GM18499 (cell line): ENCODE measurements around the gene PCNT.

Experiments
- ATAC-seq: cut with Tn5 transposase; IDR thresholded peaks from one replicate; pipeline ENCODE4 v1.9.1; 2021; ENCODE audit warnings: moderate number of reproducible peaks; ENCODE audit not compliant: insufficient read depth, unreplicated experiment

The PCNT gene

DNA sequence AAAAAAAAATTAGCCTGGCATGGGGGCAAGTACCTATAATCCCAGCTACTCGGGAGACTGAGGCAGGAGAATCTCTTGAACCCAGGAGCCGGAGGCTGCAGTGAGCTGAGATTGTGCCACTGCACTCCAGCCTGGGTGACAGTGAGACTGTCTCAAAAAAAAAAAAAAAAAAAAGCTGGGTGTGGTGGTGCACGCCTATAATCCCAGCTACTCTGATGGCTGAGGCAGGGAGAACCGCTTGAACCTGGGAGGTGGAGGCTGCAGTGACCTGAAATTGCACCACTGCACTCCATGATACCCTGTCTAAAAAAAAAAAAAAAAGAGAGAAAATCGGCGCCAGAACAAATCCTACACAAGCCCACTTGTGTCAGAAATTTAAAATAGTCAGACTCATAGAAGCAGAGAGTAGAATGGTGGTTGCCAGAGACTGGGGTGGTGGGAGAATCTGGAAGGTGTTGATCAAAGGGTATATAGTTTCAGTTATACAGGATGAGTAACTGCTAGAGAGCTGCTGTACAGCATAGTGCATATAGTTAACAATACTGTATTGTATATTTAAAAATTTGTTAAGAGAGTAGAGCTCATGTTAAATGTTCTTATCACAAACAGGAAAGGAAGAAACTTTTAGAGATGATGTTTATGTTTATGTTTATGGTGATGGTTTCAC lies 144.3 kb downstream of the PCNT start:
- no peak for ATAC-seq

DNA sequence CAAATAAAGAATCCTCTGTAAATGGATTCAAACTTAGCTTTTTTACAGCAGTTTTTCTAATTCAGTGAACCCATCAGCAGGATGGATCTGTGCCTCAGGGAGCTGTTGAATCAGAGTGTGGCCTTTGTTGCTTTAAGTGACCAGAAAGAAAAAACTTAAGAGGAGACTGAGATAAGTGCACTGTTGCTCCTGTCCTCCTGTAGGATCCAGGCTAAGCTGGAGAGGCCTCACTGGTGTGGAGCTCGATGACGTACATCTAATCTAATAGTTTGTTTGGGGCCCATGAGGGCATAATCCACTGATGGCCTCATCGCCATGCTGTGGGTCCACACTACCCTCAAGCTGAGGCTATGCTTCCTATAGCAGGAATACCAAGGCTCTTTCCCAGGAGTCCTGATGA lies 145.3 kb downstream of the PCNT start:
- no peak for ATAC-seq

DNA sequence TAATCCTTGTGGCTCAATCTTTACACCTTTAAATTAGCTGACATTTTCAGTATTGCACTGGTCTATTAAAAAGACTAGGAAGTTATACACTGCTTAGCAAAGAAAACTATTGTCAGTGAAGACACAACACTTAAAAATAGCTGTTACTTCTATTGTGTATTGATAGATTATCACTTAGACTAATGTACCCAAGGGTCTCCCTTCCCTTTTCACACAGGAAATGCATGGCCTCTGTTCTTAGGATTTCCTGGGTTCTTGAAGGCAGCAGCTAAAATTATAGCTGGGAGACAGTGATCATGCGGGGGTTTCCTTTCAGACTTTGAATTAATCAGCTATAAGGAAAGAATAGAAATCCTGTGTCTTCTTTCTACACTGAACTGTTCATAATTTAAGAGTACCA lies 147.6 kb downstream of the PCNT start:
- ATAC-seq: no peak

DNA sequence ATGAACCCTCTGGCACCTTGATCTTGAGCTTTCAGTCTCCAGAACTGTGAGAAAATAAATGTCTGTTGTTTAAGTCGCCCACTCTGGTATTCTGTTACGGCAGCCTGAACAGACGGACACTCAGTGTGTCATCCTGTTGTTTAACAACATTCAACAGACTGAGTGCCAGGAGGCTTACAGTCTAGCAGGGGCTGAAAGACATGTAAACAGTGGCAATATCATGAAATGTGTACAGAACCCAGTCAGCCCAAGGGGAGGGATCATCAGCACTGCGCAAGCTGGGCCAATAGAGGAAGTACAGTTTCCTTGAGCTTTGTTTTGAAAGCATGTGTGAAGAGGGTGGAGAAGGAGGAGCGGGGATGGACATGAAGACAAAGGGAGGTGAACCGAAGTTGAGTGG lies 148.3 kb downstream of the PCNT start:
- ATAC-seq: no peak

DNA sequence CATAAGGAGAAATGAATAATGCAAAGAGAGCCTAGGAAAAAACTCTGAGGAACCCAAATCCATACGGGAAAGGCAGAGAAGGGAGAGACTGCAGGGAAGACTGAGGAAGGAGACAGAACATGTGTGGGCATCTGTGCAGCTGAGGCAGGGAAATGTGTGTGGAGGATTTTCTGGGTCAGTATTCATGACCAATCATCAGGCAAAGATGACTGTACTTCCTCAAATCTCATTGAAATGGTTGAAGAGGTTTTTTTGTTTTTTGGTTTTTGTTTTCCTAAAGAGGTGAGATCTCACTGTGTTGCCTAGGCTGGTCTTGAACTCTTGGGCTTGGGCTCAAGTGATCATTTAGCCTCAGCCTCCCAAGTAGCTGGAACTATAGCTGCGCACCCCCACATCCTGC lies 150.4 kb downstream of the PCNT start:
- no peak for ATAC-seq

DNA sequence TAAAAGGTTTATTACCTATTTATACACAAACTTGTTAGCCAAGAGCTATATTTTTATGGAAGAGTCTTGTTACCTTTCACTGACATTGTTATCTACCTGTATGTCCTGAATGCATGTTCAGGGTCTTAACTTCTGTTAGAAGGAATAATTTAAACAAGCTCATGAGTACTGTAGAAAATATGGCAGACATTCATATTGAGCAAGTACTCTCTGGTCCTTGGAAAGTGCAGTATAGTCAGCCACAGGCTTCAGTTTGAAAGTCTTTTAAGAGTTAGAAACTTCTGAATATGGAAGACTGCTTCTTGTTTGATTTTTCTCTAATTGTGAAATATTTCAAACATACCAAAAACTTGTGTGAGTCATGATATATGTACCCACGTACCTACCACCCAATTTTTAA lies 151.3 kb downstream of the PCNT start:
- ATAC-seq: no peak

DNA sequence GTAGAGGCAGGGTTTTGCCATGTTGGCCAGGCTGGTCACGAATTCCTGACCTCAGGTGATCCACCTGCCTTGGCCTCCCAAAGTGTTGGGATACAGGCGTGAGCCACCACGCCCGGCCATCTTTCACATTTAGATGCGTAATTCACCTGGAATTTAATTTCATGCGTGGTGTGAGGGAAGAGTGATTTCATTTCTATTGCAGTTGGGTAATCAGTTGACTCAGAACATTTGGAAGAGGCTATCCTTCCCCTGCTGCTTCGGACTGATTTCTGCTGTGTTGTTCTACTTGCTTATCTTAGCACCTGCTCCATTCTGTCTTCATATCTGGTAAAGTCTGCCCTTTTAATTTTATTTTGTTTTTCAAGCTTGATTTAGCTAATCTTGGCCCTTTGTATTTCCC lies 153.8 kb downstream of the PCNT start:
- ATAC-seq: no peak

DNA sequence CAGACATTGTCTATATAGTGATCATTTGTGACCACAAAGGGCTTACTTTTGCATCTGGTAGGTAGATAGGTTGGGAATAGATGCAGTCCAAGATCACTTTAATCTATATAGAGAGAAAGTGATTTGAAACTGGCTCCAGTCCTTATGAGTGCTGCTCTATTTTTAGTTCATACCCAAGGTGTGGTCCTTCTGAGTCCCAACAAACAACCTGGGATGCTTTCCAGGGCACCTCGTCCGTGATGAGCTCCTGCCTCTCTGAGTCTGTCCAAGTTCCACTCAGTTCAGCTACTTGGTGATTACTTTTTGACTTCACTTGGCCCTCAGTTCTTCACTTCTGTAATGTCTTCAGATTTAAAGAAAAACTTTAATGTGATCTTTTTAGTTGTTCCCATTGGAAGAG lies 155.0 kb downstream of the PCNT start:
- ATAC-seq: no peak

DNA sequence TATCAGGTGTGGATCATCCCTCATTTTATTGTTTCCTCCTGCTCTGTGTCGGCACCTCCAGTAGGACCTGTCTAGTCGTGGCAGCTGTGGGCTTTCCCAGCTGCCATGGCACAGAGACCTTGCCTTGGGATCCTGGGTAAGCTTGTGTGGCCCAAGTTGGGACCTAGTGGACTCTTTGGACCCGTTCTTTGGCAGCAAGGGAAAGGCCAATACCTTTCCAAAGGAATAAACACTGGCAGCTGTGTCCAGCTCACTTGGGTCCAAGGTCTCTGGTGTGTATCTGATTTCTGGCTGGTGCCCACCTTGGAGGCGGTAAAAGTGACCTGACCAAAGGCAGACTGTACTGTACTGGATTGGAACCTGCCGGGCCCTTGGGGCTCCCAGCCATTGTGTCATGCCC lies 156.5 kb downstream of the PCNT start:
- ATAC-seq: no peak

DNA sequence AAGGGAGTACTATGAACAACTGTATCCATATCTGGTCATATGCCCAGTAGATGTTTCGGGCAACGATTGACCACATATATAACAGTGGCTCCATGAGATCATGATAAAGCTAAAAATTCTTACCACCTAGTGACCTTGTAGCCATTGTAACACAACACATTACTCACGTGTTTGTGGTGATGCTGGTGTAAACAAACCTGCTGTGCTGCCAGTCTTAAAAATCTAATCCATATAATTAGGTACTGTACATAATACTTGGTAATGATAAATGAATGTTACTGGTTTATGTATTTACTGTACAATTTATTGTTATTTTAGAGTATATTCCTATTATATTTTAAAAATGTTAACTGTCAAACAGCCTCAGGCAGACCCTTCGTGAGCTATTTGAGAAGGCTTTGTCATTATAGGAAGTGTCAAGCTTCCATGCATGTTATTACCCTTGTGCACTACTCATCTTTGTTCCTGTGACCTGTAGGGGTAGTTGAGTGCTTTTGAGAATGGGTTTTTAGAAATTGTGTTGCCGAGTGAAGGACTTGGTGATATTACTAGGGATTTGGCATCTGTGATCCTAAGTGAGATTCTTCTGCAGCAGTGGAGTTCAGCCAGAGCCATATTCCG lies 158.4 kb downstream of the PCNT start:
- ATAC-seq: no peak

DNA sequence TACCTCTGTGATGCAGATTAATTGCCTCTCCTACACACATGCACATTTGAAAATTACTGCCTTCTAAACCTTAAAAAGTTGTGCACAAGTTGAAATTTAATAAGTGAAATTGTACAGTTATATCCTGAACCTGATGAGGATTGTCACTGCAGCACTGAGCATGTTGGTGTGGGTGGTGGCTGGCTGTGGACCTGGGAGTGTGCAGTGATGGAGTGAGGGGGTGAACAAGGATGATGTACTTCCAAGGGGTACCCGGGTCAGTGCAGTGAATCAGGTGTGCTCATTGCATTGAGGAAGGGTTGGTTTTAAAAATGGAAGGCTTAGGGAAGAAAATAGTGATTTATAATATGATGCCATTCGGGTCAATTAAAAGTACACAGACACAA lies 158.9 kb downstream of the PCNT start:
- no peak for ATAC-seq

DNA sequence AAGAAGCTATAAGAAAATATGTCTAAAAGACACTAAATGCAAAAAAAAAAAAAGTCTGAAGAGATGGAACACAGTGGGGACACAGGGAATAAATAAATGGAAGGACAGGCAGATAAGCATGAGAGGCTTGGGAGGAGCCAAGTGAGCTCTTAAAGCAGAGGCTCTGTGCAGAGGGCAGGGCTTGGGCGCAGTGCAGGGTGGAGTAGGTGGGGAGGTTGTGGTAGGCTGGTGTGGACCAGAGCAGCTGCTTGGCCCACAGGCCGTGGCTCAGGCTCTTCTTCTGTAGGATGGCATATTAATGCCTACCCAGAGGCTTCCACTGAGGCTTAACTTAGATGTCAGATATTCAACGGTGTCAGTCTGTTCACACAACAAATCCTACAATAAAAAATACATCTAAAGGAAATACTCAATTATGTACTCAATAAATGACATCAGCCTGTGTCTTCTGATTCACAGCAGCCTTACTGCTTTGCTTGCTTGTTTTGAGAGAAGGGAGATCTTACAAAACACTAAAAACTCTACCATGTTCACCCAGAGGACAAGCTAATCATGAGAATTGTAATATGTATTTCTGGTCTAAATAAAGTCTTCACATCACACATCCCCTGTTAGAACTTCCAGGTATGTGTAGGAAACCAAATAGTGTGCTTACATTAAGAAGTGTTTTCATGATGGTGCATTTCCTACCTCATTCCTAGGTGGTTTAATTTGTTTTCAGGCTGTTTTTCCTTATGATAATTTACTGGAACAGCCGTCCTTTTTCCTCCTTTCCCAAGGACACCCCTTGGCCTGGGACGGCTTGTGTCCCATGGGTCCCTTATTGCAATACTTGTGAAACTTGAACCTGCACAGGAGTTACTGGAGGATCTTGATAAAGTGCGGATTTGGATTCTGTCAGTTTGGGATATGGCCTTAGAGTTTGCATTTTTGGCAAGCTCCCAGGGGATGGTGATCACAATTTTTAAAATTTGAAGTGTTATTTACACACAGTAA lies 159.6 kb downstream of the PCNT start:
- ATAC-seq: no peak

DNA sequence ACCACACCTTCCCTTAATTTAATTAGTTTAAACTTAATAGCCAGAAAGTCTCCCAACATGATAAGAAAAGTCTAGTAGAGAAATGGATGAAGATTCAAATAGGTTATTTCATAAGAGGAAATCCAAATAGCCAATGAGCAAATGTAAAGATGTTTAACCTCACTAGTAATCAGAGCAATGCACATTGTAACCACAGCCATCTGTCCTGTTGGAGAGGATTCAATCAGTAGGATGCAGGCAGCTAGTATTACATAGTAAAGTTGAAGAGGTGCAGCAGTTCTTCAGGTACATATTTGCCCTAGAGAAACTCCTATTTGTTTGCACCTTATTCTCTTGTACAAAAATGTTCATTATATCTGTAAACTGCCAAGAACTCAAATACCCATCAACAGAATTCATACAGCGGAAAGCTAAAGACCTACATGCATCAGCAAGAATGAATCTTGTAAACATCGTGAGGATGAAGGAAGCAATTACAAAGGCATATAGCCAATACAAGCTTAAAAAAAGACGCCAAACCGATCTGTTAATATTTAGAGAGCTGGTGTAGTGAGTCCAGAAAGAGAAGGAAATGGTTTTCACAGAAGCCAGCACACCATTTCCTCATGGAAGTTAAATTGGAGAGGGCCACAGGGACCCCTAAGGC lies 162.6 kb downstream of the PCNT start:
- ATAC-seq: no peak

DNA sequence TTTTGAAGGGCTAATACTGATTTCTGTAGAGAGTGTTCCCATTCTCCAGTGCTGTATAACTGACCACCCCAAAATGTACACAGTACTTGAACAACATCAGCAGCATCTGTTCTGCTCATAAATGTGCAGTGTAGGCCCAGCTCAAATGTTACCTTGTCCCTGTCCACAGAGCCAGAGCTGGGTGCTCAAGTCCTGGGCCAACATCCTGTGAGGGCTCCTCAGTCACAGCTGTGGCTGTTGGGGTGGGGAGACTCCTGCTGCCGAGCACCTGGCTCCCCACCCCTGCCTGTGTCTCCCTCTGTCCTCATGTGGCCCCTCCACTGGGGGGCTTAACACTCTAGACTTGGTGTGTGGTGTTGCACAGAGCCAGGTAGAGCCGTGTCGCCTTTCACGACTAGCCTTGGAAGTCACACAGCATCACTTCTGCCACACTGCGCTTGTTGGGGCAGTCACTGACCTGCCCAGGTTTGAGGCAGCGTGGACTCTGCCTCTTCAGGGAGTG lies 165.3 kb downstream of the PCNT start:
- ATAC-seq: no peak

DNA sequence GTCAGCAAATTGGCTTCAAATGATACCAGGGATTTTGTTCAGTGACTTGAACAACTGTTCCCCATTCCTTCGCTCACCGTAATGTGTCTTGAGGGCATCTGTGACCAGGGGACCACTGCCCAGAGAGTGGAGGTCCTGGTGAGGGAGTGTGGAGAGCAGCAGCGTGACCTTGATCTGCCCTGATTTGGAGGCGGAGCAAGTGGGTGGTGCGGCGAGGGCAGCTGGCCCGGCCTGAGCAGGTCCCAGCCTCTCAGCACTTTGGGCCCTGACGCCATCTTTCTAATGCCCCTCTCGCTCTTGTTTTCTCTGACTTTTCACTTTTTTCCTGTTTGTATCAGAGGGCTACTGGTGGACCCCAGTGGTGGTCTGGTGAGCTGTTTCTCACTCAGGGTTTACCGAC lies 165.8 kb downstream of the PCNT start:
- ATAC-seq: no peak

DNA sequence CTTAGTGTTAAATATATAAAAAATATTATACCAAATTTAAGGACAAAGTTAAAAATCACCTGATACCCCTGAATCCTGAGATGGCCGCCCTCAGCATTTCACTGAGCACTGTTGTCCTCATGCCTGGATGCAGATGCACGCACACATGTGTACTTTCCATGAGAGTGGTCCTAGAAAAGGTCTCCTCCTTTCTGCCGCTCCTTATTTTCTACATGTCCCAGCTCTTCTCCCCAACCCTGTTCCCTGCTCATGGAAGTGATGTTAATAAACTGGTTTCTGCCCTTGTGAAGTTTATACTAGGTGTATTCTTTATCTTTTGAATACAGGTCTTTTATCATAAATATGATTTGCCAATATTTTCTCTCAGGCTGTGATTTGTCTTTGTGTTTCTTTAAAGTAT lies 167.6 kb downstream of the PCNT start:
- no peak for ATAC-seq

DNA sequence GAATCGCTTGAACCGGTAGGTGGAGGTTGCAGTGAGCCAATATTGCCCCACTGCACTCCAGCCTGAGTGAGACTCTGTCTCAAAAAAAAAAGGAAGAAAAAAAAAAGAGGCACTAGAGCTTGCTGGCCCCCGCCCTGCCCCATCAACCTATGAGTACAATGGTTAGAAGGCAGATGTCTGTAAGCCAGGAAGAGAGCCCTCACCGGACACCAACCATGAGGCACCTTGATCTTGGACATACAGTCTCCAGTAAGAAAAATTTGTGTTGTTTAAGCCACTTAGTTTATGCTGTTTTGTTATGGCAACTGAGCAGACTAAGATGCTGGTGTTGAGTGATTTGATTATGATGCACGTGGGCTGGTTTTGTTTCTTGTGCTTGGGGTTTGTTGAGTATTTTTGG lies 168.9 kb downstream of the PCNT start:
- ATAC-seq: no peak

DNA sequence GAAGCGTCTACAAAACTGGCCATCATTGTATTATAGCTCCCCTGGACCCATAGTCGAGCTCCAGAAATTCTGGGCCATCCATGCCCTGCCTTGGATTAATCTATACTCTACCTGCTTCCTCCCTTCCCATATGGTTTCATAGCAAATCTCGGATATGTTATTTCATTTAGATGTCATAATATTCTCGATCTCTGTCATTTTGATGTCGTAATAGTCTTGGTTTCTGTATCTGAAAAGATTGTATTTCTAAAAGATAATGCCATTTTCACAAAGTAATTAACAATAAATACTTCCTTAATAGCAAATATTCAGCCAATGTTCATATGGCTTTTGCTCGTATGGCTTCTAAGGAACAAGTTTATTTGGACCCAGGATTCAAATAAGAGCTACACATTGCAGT lies 169.9 kb downstream of the PCNT start:
- no peak for ATAC-seq
